Testis (tissue), 3 donors: Measurements from ENCODE around the gene NT5C1A. TPM values are rescaled to one million over a fixed set of nuclear protein-coding genes. Genes with fewer than 3 reads are reported as not detected.

Experiments
- DNase-seq: peaks from one replicate; pipeline ENCODE4 v3.0.0-alpha.2; 2019
- H3K27ac ChIP-seq, 2 donors: fragments of 200-600 bp; sonication (generic); one replicate each; pipeline ENCODE4 v1.5.1; 2019
- H3K27me3 ChIP-seq: fragments of 200-600 bp; sonication (generic); one replicate; pipeline ENCODE4 v1.5.1; 2019
- H3K36me3 ChIP-seq: fragments of 200-600 bp; sonication (generic); one replicate; pipeline ENCODE4 v1.5.1; 2017; ENCODE audit warnings: low read depth; ENCODE audit errors: missing control alignments
- H3K4me1 ChIP-seq: fragments of 200-600 bp; sonication (generic); one replicate; pipeline ENCODE4 v1.5.1; 2019
- H3K4me3 ChIP-seq, 2 donors: fragments of 200-600 bp; sonication (generic); one replicate each; pipeline ENCODE4 v1.5.1; 2017 to 2019
- H3K9me3 ChIP-seq: fragments of 200-600 bp; sonication (generic); one replicate; pipeline ENCODE4 v1.5.1; 2017
- POLR2A ChIP-seq: fragments of 450-650 bp; IDR thresholded peaks from one replicate; pipeline ENCODE4 v1.6.1; 2017; ENCODE audit warnings: antibody characterized with exemption, mild to moderate bottlenecking, moderate library complexity
- WGBS, 2 donors: methylation state at CpG; one replicate each; pipeline ENCODE4 v1.1.5; 2018; 5-methylcytosine and 5-hydroxymethylcytosine counted together
- intact Hi-C: fragments of 100-400 bp; cut with DNase I; formaldehyde crosslinking; loops from one replicate; pipeline ENCODE4 v1.15.1; 2023; ENCODE audit warnings: low total_unique reads
- polyA plus RNA-seq: library from polyadenylated mRNA; stranded (reverse); fragments of 350-450 nt; fragmentation: Illumina TruSeq; extraction: RNeasy Lipid Tissue Mini Kit (QIAGEN cat#74804); gene quantifications from one replicate; pipeline ENCODE4 v1.2.3, GENCODE V29; 2014; ENCODE audit warnings: low read depth, low replicate concordance; ENCODE audit not compliant: insufficient read depth
- total RNA-seq, 2 donors: library from RNA; depleted of rRNA; stranded (reverse); fragments of >200 nt; gene quantifications; one replicate each; pipeline ENCODE4 v1.2.3, GENCODE V29; 2016
- TF ChIP-seq, protein P1 (sequence below), 3 experiments: fragments of 450-650 bp in 2 of 3; fragments of 200-600 bp in 1 of 3; sonication (generic) in 1 of 3; IDR thresholded peaks; one replicate each; pipeline ENCODE4 v1.5.1; 2016 to 2019; ENCODE audit warnings: antibody characterized with exemption in 3 of 3, mild to moderate bottlenecking in 2 of 3, moderate library complexity in 1 of 3

Gene NT5C1A
- total and polyA plus RNA-seq, 3 donors from 2014 or later = 1.0 to 3.2 (median 2.1) TPM

DNA sequence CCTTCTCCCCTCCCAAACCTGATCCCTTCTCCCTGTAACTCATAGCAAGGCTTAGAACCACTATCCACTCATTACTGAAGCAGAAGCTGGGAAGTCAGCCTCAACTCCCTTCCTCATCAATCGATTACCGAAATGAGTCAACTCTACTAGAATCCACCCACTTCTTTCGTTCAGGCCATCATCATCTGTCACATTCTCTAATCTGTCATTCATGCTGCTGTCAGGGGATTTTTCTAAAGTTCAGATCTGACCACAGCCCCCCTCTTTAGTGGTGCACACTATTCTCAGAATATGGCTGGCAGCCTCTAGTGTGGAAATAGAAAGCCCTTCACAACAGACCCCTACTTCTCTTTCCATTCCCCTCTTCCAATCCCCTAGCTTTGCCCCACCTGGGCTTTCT lies 5.1 kb downstream of the NT5C1A start:
- peaks cover 4% of the 10 kb centered on the region for H3K4me1 ChIP-seq
- WGBS, 2 donors = 81 to 84% methylated on average over 3 of the region's 3 CpGs
- intact Hi-C loops = no loop called here
- no peak overlapping the region for H3K4me3 ChIP-seq
- no peaks in the 10 kb centered on the region for H3K27me3 ChIP-seq
- TF ChIP-seq, protein P1, sequence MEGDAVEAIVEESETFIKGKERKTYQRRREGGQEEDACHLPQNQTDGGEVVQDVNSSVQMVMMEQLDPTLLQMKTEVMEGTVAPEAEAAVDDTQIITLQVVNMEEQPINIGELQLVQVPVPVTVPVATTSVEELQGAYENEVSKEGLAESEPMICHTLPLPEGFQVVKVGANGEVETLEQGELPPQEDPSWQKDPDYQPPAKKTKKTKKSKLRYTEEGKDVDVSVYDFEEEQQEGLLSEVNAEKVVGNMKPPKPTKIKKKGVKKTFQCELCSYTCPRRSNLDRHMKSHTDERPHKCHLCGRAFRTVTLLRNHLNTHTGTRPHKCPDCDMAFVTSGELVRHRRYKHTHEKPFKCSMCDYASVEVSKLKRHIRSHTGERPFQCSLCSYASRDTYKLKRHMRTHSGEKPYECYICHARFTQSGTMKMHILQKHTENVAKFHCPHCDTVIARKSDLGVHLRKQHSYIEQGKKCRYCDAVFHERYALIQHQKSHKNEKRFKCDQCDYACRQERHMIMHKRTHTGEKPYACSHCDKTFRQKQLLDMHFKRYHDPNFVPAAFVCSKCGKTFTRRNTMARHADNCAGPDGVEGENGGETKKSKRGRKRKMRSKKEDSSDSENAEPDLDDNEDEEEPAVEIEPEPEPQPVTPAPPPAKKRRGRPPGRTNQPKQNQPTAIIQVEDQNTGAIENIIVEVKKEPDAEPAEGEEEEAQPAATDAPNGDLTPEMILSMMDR (IDR thresholded peaks at IDR 0.05) = no peak
- no peak for TF ChIP-seq POLR2A
- H3K36me3 ChIP-seq = no peaks in the 10 kb centered on the region
- DNase-seq = no peak
- no peak overlapping the region for H3K27ac ChIP-seq
- no peaks in the 10 kb centered on the region for H3K9me3 ChIP-seq

DNA sequence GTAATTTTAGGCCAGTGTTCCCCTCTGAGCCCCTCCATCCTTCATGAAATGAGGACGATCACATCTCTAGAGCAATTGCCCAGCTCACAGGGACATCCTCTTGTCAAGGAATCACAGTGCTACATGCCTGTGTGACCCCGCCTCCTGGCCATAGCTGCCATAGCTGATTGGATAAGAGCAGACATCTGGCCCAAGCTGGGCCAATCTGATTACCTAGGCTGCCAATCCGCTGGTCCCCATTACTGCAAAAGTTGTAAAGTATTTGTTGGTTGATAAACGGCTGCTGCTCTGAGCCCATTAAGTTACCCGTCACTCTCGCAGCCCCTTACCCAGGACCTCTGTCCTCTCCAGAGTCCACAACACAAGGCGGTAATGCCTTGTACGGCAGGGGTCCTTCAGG lies 8.3 kb downstream of the NT5C1A start:
- TF ChIP-seq POLR2A = no peak
- TF ChIP-seq, protein P1 (IDR thresholded peaks at IDR 0.05) = no peak

DNA sequence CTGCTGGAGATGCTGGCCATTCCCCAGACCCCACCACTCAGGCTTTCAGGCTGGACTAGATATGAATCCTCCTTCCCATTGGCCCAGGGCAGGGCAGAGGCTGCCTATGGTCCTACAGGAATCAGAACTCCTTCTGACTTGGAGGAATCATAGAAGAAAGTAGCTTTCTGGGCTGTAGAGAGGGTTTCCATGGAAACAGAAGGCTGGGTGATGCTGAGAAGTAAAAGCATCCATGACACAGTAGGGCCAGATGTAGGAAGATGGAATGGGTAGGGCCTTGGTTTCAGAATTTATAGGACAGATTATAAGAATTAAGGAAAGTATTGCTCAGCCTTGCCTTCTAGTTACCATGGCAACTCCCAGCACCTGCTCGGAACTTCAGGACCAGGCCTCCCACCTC lies 9.0 kb downstream of the NT5C1A start:
- intact Hi-C loops = no loop called here
- WGBS, 2 donors = 74 to 100% methylated on average over 1 of the region's 1 CpG
- Histone ChIP-seq H3K36me3 (no peaks in the 10 kb centered on the region), H3K27me3 (no peaks in the 10 kb centered on the region), H3K27ac (no peak overlapping the region), H3K4me3 (no peak overlapping the region), H3K4me1 (no peaks in the 10 kb centered on the region), H3K9me3 (no peaks in the 10 kb centered on the region)
- TF ChIP-seq, protein P1 (IDR thresholded peaks at IDR 0.05) = no peak
- no peak for TF ChIP-seq POLR2A
- no peak for DNase-seq

More for the DNA sequence above, 8.3 kb downstream of the NT5C1A start:
- 67 to 73% methylated on average over 2 to 8 of the region's 8 CpGs for WGBS, 2 donors
- no peaks in the 10 kb centered on the region for H3K9me3 ChIP-seq
- H3K27me3 ChIP-seq = no peaks in the 10 kb centered on the region
- no peak overlapping the region for H3K4me3 ChIP-seq
- no peak for DNase-seq
- no peaks in the 10 kb centered on the region for H3K4me1 ChIP-seq
- no peaks in the 10 kb centered on the region for H3K36me3 ChIP-seq
- no peak overlapping the region for H3K27ac ChIP-seq
- intact Hi-C loops = no loop called here

DNA sequence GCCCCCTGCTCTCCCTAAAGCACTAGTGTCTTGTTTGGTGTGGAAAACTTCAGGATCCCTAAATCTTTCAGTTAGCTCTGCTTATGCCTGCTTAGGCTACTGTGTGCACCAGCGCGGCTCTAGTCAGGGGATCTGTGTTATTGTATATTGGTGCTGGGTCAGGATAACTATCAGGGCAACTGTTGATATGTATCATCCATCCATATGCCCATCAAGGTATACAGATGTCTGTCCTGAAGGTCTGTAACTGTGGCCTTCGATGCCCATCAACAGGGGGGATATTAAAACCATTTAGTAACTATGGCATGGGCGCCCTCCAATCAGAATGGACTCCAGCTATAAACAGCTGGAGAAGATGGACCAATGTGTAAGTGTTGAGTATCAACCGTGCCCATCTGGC lies 12.4 kb downstream of the NT5C1A start:
- H3K4me3 ChIP-seq = no peak overlapping the region
- TF ChIP-seq POLR2A = no peak
- TF ChIP-seq, protein P1 (IDR thresholded peaks at IDR 0.05) = no peak
- no peak overlapping the region for H3K27ac ChIP-seq
- intact Hi-C loops = no loop called here
- peaks cover 4% of the 10 kb centered on the region for H3K4me1 ChIP-seq
- 88 to 91% methylated on average over 5 of the region's 5 CpGs for WGBS, 2 donors
- H3K36me3 ChIP-seq = no peaks in the 10 kb centered on the region
- no peaks in the 10 kb centered on the region for H3K27me3 ChIP-seq
- H3K9me3 ChIP-seq = no peaks in the 10 kb centered on the region
- no peak for DNase-seq

DNA sequence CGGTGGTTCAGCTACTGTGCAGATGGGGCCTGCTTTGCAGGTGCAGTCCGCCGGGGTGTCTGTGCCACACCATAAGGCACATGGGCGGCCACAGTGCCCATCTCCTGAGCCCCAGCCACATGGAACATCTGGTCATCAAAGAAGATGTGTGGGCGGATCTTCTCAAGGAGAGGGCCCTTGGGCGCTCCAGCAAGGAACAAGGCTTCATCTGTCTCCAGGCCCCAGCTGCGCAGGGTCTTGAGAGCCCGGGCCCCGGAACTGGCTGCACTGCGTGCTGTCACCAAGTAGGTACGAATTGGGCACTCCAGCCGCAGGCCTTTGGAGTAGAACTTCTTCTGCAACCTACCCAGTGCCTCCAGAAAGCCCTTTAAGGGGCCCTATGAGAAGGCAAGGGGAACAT lies 12.8 kb downstream of the NT5C1A start:
- intact Hi-C loops = no loop called here
- TF ChIP-seq POLR2A = no peak
- TF ChIP-seq, protein P1 (IDR thresholded peaks at IDR 0.05) = no peak
- Histone ChIP-seq H3K9me3 (no peaks in the 10 kb centered on the region), H3K36me3 (no peaks in the 10 kb centered on the region), H3K27me3 (no peaks in the 10 kb centered on the region), H3K4me3 (no peak overlapping the region), H3K4me1 (peaks cover 5% of the 10 kb centered on the region), H3K27ac (no peak overlapping the region)
- 85% methylated on average over 11 to 12 of the region's 12 CpGs for WGBS, 2 donors
- DNase-seq = no peak
